ENCODE data around the gene ATP1B3.

GRCh38 chr3:141895731-141896130 lies 19.3 kb downstream of the ATP1B3 start:
- no peak for TF ChIP-seq CTCF (IDR thresholded peaks at IDR 0.05; ENCODE audit: low read depth, low read length)
- no peak for TF ChIP-seq POLR2A (IDR thresholded peaks at IDR 0.05; ENCODE audit: extremely low read depth, insufficient read length)
